Measurements from ENCODE around the gene PCGF3. TPM values are rescaled to one million over a fixed set of nuclear protein-coding genes. Genes with fewer than 3 reads are reported as not detected.

PCGF3 gene
- total RNA-seq, 1 donor from 2014 or later: 124 TPM

DNA sequence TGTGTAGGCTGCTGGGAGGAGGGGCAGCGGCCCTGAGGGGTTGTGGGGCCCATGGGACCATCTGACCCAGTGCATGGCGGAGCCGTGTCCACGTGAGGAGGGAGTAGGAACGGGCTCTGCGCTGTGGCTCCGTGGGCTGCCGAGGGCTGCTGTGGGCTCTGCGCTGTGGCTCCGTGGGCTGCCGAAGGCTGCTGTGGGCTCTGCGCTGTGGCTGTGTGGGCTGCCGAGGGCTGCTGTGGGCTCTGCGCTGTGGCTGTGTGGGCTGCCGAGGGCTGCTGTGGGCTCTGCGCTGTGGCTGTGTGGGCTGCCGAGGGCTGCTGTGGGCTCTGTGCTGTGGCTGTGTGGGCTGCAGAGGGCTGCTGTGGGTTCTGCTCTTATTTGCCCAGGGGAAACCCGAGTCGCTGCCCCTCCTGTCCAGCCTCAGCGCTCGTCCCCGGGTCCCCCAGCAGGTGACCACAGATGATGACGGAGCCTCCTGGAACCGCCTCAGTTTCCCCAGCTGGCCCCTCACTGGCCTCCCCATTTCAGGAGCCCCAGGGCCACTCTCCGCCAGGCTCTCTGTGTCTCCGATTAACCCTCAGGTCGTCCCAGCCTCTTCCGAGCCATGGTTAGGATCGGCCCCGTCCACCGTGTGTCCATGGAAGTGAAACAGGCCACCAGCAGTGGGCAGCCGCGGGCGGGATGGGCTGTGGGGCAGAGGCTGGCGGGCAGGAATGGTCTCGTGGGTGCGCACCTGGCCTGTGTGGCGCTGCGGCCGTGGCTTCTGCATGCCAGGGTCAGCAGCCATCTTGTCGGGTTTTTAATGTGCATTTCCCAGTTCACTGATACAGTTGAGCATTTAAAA is 20.0 kb downstream of the PCGF3 start:
- Histone ChIP-seq H3K9me3 (no peaks in the 10 kb centered on the region), H3K27me3 (no peaks in the 10 kb centered on the region), H3K27ac (peak overlapping the region in 1 of 2 donors; percentile 37), H3K4me1 (no peaks in the 10 kb centered on the region), H3K4me3 (no peak overlapping the region), H3K36me3 (peaks cover 8 to 16% of the 10 kb centered on the region in 2 donors)
- no peak for DNase-seq (ENCODE audit: low spot score in 2 of 2)
- intact Hi-C loops (cut with DNase I): no loop called here
- TF ChIP-seq, protein P1, sequence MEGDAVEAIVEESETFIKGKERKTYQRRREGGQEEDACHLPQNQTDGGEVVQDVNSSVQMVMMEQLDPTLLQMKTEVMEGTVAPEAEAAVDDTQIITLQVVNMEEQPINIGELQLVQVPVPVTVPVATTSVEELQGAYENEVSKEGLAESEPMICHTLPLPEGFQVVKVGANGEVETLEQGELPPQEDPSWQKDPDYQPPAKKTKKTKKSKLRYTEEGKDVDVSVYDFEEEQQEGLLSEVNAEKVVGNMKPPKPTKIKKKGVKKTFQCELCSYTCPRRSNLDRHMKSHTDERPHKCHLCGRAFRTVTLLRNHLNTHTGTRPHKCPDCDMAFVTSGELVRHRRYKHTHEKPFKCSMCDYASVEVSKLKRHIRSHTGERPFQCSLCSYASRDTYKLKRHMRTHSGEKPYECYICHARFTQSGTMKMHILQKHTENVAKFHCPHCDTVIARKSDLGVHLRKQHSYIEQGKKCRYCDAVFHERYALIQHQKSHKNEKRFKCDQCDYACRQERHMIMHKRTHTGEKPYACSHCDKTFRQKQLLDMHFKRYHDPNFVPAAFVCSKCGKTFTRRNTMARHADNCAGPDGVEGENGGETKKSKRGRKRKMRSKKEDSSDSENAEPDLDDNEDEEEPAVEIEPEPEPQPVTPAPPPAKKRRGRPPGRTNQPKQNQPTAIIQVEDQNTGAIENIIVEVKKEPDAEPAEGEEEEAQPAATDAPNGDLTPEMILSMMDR (IDR thresholded peaks at IDR 0.05): no peak

DNA sequence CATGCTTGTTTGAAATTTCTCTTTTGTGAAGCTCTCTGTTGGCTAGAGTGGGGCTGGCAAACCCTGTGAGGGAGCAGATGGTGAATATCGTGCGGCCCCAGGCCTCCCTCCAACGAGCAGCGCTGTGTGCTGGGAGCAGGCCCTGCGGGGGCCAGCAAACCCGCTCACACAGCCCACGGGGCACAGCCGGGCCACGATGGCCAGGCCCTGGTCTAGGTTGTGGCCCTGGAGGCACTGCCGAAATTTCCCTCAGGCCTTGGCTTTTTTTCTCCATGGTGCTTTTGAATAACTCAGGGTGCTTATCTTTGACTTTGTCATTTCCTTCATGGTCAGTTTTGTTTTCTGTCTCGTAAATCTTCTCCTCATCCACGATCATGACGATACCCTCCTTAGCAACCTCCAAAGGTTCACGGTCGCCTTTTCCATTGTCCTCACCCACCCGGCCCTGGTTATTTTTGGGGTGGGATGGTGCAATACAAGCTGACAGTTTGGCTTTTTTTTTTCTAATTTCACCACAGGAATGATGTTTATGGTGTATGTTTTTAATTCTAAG is 20.7 kb downstream of the PCGF3 start:
- DNase-seq (ENCODE audit: low spot score in 2 of 2): no peak
- TF ChIP-seq, protein P1 (IDR thresholded peaks at IDR 0.05): no peak
- intact Hi-C loops (cut with DNase I): no loop called here
- Histone ChIP-seq H3K36me3 (peaks cover 15 to 23% of the 10 kb centered on the region in 2 donors), H3K4me1 (no peaks in the 10 kb centered on the region), H3K9me3 (no peaks in the 10 kb centered on the region), H3K27me3 (no peaks in the 10 kb centered on the region), H3K27ac (peak overlapping the region in 1 of 2 donors; percentile 37), H3K4me3 (no peak overlapping the region)

DNA sequence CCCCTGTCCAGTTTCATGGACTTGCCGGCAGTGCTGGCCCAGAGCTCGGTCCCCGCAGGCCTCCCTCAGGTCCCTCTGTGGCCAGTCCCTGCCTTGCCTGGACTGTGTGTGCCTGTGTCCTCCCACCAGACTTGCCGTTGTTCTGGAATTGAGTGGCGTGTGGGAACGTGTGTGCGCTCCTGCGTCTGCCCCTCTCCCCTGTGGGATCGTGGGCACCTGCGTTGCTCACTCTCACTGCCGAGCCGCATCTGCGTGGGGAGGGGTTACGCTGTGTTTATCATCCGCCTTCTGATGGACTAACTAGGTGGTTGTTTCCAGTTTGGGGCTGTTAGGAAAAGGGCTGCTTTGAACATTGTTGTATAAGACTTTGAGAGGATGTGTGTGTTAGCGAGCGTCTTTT is 21.2 kb downstream of the PCGF3 start:
- Histone ChIP-seq H3K27me3 (no peaks in the 10 kb centered on the region), H3K4me3 (no peak overlapping the region), H3K9me3 (no peaks in the 10 kb centered on the region), H3K36me3 (peaks cover 15 to 24% of the 10 kb centered on the region in 2 donors), H3K4me1 (no peaks in the 10 kb centered on the region), H3K27ac (no peak overlapping the region)
- DNase-seq (ENCODE audit: low spot score in 2 of 2): no peak
- TF ChIP-seq, protein P1 (IDR thresholded peaks at IDR 0.05): no peak
- intact Hi-C loops (cut with DNase I): no loop called here

DNA sequence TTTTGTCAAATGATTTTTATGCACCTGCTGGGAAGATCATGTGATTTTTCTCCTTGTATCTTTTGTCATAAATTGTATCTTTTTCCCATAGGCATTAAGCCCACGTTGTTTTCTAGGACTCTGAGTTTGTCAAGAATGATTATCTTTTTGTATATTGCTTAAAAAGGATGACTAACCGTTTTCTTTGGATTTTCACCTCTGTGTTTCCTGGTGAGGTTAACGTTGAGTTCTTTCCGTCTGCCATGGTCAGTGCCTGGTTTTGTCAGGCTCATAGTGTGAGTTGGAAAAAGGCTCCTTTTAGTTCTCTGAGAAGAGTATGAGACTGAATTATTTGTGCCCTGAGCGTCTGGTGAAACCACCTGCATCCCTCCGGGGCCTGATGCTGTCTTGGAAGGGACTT is 21.9 kb downstream of the PCGF3 start:
- Histone ChIP-seq H3K36me3 (peaks cover 21 to 25% of the 10 kb centered on the region in 2 donors), H3K27ac (no peak overlapping the region), H3K27me3 (no peaks in the 10 kb centered on the region), H3K4me1 (no peaks in the 10 kb centered on the region), H3K4me3 (no peak overlapping the region), H3K9me3 (no peaks in the 10 kb centered on the region)
- TF ChIP-seq, protein P1 (IDR thresholded peaks at IDR 0.05): no peak
- intact Hi-C loops (cut with DNase I): no loop called here
- no peak for DNase-seq (ENCODE audit: low spot score in 2 of 2)

DNA sequence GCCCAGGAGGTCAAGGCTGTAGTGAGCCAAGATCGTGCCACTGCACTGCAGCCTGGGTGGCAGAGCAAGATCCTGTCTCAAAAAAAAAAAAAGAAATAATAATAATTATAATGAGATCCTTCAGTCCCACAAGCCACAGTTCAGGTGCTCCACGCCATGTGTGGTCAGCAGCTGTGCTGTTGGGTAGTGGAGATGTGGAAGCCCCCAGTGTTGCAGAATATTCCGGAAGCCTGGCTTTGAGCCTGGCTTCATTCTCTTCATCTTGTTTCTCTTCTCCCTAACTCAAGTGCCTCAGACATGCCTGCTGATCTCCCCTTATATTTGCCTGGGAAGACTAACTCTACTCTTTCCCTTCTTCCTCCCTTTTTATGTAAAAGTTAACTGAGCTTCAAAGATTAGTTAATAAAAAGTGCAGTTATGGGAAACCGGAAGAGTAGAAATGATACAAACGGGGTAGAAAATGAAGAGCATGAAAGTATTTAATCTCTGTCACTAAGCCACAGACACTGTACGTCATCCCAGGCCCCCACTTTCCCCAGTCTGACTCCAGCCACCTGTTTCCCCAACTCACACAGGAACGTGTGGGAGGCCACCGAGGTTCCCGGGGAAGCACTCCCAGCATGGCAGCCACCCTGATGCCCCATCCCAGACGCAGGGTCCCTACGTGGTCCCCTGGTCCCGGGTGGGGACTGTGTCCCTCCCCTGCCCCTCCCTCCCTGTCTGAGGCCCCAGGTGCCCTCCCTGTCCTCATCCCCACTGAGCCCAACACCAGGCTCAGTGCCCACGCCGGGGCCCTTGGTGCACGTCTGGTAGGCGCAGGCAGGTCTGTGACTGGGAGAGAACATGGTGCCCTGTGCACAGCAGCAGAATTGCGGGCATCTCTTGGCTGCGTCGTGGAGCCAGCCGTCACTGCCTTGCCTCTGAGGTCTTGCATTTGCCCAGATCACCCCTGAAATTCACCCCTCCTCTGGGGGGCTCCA is 24.0 kb downstream of the PCGF3 start:
- no peak overlapping the region for H3K4me3 ChIP-seq
- intact Hi-C loops (cut with DNase I): no loop called here
- H3K27me3 ChIP-seq: no peaks in the 10 kb centered on the region
- H3K9me3 ChIP-seq: no peaks in the 10 kb centered on the region
- H3K4me1 ChIP-seq: no peaks in the 10 kb centered on the region
- peaks cover 38 to 41% of the 10 kb centered on the region in 2 donors for H3K36me3 ChIP-seq
- TF ChIP-seq, protein P1 (IDR thresholded peaks at IDR 0.05): no peak
- H3K27ac ChIP-seq: no peak overlapping the region
- DNase-seq (ENCODE audit: low spot score in 2 of 2): no peak

Measured in ascending aorta (tissue), 2 donors.